M059J (cell line): Measurements from ENCODE around the gene KRTAP19-1. TPM values are rescaled to one million over a fixed set of nuclear protein-coding genes. Genes with fewer than 3 reads are reported as not detected.

Source experiments
- DNase-seq: peaks from one replicate; pipeline ENCODE4 v3.0.0-alpha.2; 2012; ENCODE audit warnings: low read depth
- total RNA-seq: library from RNA; depleted of rRNA; stranded (reverse); fragments of >200 nt; shearing (Covaris generic); gene quantifications from 2 replicates; pipeline ENCODE4 v1.2.3, GENCODE V29; 2014; rRNA removed

KRTAP19-1 gene
- total RNA-seq, 1 experiment from 2014 or later, result not detected

GRCh38 chr21:30430170-30430655, 50.0 kb downstream of the KRTAP19-1 start, which contains the start of gene KRTAP13-4:
KRTAP13-4 (plus strand) TSS chr21:30430220; CDS start chr21:30430276, 56 bp downstream.
- DNase-seq, result no peak

Other genes starting within 250 kb of the KRTAP19-1 start
- gene KRTAP24-1, start 197.4 kb downstream of the KRTAP19-1 start, total RNA-seq, result not detected in 2 replicates
- not detected in 2 replicates for gene KRTAP25-1, start 190.9 kb downstream of the KRTAP19-1 start, total RNA-seq
- not detected in 2 replicates for gene KRTAP26-1, start 160.1 kb downstream of the KRTAP19-1 start, total RNA-seq
- not detected in 2 replicates for gene KRTAP27-1, start 142.7 kb downstream of the KRTAP19-1 start, total RNA-seq
- gene KRTAP23-1, start 131.8 kb downstream of the KRTAP19-1 start, total RNA-seq, result not detected in 2 replicates
- not detected in 2 replicates for gene KRTAP13-2, start 108.1 kb downstream of the KRTAP19-1 start, total RNA-seq
- gene KRTAP13-1, start 84.3 kb downstream of the KRTAP19-1 start, total RNA-seq, result not detected in 2 replicates
- not detected in 2 replicates for gene KRTAP13-3, start 54.4 kb downstream of the KRTAP19-1 start, total RNA-seq
- gene KRTAP13-4, start 50.1 kb downstream of the KRTAP19-1 start, total RNA-seq, result not detected in 2 replicates
- not detected in 2 replicates for gene KRTAP15-1, start 40.1 kb downstream of the KRTAP19-1 start, total RNA-seq
- gene KRTAP19-2, start 7.1 kb upstream of the KRTAP19-1 start, total RNA-seq, result not detected in 2 replicates
- not detected in 2 replicates for gene KRTAP19-3, start 11.6 kb upstream of the KRTAP19-1 start, total RNA-seq
- gene KRTAP19-4, start 16.8 kb upstream of the KRTAP19-1 start, total RNA-seq, result not detected in 2 replicates
- gene KRTAP19-5, start 21.8 kb upstream of the KRTAP19-1 start, total RNA-seq, result not detected in 2 replicates
- gene KRTAP19-6, start 61.5 kb upstream of the KRTAP19-1 start, total RNA-seq, result not detected in 2 replicates
- gene KRTAP19-7, start 80.9 kb upstream of the KRTAP19-1 start, total RNA-seq, result not detected in 2 replicates
- gene KRTAP22-2, start 110.0 kb upstream of the KRTAP19-1 start, total RNA-seq, result not detected in 2 replicates
- not detected in 2 replicates for gene KRTAP6-3, start 112.1 kb upstream of the KRTAP19-1 start, total RNA-seq
- gene KRTAP6-2, start 118.5 kb upstream of the KRTAP19-1 start, total RNA-seq, result not detected in 2 replicates
- not detected in 2 replicates for gene KRTAP22-1, start 120.7 kb upstream of the KRTAP19-1 start, total RNA-seq
- not detected in 2 replicates for gene KRTAP6-1, start 133.6 kb upstream of the KRTAP19-1 start, total RNA-seq
- not detected in 2 replicates for gene KRTAP20-1, start 136.1 kb upstream of the KRTAP19-1 start, total RNA-seq
- gene KRTAP20-4, start 140.3 kb upstream of the KRTAP19-1 start, total RNA-seq, result not detected in 2 replicates
- gene KRTAP20-2, start 154.8 kb upstream of the KRTAP19-1 start, total RNA-seq, result not detected in 2 replicates
- gene KRTAP20-3, start 162.5 kb upstream of the KRTAP19-1 start, total RNA-seq, result not detected in 2 replicates
- not detected in 2 replicates for gene KRTAP21-3, start 238.4 kb upstream of the KRTAP19-1 start, total RNA-seq